NT2/D1 (cell line): ENCODE results near the gene GRM5.

Source experiments
- SUZ12 ChIP-seq: IDR thresholded peaks from 2 replicates; pipeline ENCODE4 v1.6.1; 2011; ENCODE audit not compliant: insufficient read length, insufficient read depth; ENCODE audit errors: extremely low read depth
- YY1 ChIP-seq: IDR thresholded peaks from 2 replicates; pipeline ENCODE4 v1.6.1; 2011; ENCODE audit not compliant: insufficient read length, insufficient read depth
- ZNF274 ChIP-seq: IDR thresholded peaks from 2 replicates; pipeline ENCODE4 v1.6.1; 2011; ENCODE audit warnings: mild to moderate bottlenecking, low read depth, low read length

GRCh38 chr11:88697139-88697538, 368.6 kb downstream of the GRM5 start:
- no peak for TF ChIP-seq SUZ12
- TF ChIP-seq YY1 = no peak
- TF ChIP-seq ZNF274 = no peak
